ENCODE data around the gene TMEM123. TPM values are rescaled to one million over a fixed set of nuclear protein-coding genes. Genes with fewer than 3 reads are reported as not detected.

TMEM123 gene
- total and polyA plus RNA-seq, 2 of the 4 experiments (the other 2 are of a cell fraction), result 96.9 to 127 TPM

- H3K9ac ChIP-seq (ENCODE audit: low read depth, low read length), result no peak overlapping the region
- ATAC-seq (ENCODE audit: low read depth) (no peak), DNase-seq (no peak)
- no peak overlapping the region for H2BK120ac ChIP-seq (ENCODE audit: low read depth, low read length)
- peaks cover 28% of the 10 kb centered on the region for H3K9me1 ChIP-seq (ENCODE audit: insufficient read depth, low read length)
- H3K14ac ChIP-seq (replicated peaks; ENCODE audit: low read depth, low read length), result no peak overlapping the region
- peaks cover 47% of the 10 kb centered on the region; the same call in 1 of the 2 replicates for H4K20me1 ChIP-seq (ENCODE audit: insufficient read depth, low read length)
- H2BK15ac ChIP-seq (ENCODE audit: low read depth, low read length), result no peak overlapping the region
- H2BK5ac ChIP-seq (ENCODE audit: low read depth, low read length, poor library complexity, severe bottlenecking), result no peak overlapping the region
- H4K91ac ChIP-seq (ENCODE audit: insufficient read depth, low read depth, low read length), result no peak overlapping the region
- no peak overlapping the region for H2BK20ac ChIP-seq (ENCODE audit: low read depth, low read length)
- TF ChIP-seq MAZ (IDR thresholded peaks at IDR 0.05; ENCODE audit: borderline replicate concordance, low read depth, low read length) (no peak), BHLHE40 (IDR thresholded peaks at IDR 0.05; ENCODE audit: low read depth, low read length) (no peak), CTCF (conservative IDR thresholded peaks at IDR 0.05; ENCODE audit: low read depth, low read length) (no peak), CEBPB (IDR thresholded peaks at IDR 0.05; ENCODE audit: low read depth, low read length) (no peak), SMC3 (IDR thresholded peaks at IDR 0.05; ENCODE audit: low read depth, low read length) (no peak), RAD21 (IDR thresholded peaks at IDR 0.05; ENCODE audit: low read length) (no peak), RFX5 (IDR thresholded peaks at IDR 0.05; ENCODE audit: low read depth, low read length) (no peak), USF2 (IDR thresholded peaks at IDR 0.05; ENCODE audit: low read depth, low read length) (no peak), FOS (IDR thresholded peaks at IDR 0.05; ENCODE audit: low read depth, low read length) (no peak), MXI1 (IDR thresholded peaks at IDR 0.05; ENCODE audit: borderline replicate concordance, low read depth, low read length) (no peak), RCOR1 (IDR thresholded peaks at IDR 0.05; ENCODE audit: insufficient replicate concordance, low read length) (no peak), ELK1 (IDR thresholded peaks at IDR 0.05; ENCODE audit: borderline replicate concordance, low read depth, low read length) (no peak), NFE2L2 (IDR thresholded peaks at IDR 0.05; ENCODE audit: low read depth, low read length) (no peak), POLR2A (IDR thresholded peaks at IDR 0.05; ENCODE audit: low read depth, low read length) (no peak), CHD1 (IDR thresholded peaks at IDR 0.05; ENCODE audit: low read depth, low read length) (no peak), MAFK (IDR thresholded peaks at IDR 0.05; ENCODE audit: low read depth, low read length) (no peak)
- H3K27me3 ChIP-seq (ENCODE audit: control insufficient read depth, insufficient read depth, low read length), result no peaks in the 10 kb centered on the region
- H3K4me1 ChIP-seq (ENCODE audit: control insufficient read depth, insufficient read depth, low read length), result peaks cover 9% of the 10 kb centered on the region
- dilution Hi-C loops (cut with HindIII; ENCODE audit: low sequenced_read_pairs, unreplicated experiment) (no loop called here), in situ Hi-C loops (cut with MboI; ENCODE audit: low sequenced_read_pairs) (no loop called here), intact Hi-C loops (cut with micrococcal nuclease) (loop anchor here (10.0 kb wide), 1 partner anchor 53 kb away; no protein-coding TSS in a partner anchor)
- H4K5ac ChIP-seq (ENCODE audit: low read depth, low read length), result no peak overlapping the region
- H2AFZ ChIP-seq (replicated peaks; ENCODE audit: low read length, poor library complexity), result no peak overlapping the region
- H4K8ac ChIP-seq (ENCODE audit: low read depth in 2 of 2, low read length in 2 of 2), result no peak overlapping the region
- no peaks in the 10 kb centered on the region for H3K9me3 ChIP-seq (ENCODE audit: control insufficient read depth, insufficient read depth, low read length)
- H3K4me2 ChIP-seq (ENCODE audit: low read depth, low read length), result no peak overlapping the region
- BruUV-seq (replicated peaks), result no TSS peak
- no peak overlapping the region for H3K4me3 ChIP-seq (ENCODE audit: insufficient read depth, low read depth, low read length)
- H2AK5ac ChIP-seq (ENCODE audit: low read depth, low read length), result no peak overlapping the region
- no peak overlapping the region for H2AK9ac ChIP-seq (replicated peaks; ENCODE audit: low read depth, low read length, poor library complexity)
- H3K27ac ChIP-seq (ENCODE audit: insufficient read depth, low read length), result no peak overlapping the region
- POLR2A ChIA-PET (ENCODE audit: unreplicated experiment), result no interaction called here
- H3K18ac ChIP-seq (ENCODE audit: low read depth, low read length), result no peak overlapping the region
- no peak overlapping the region for H3K4ac ChIP-seq (ENCODE audit: low read depth, low read length)
- H3K79me1 ChIP-seq (ENCODE audit: low read depth in 1 of 2, low read length in 2 of 2), result peaks cover 29 to 71% of the 10 kb centered on the region in 2 experiments
- CTCF ChIA-PET, result no interaction called here
- peaks cover 14% of the 10 kb centered on the region for H3K36me3 ChIP-seq (ENCODE audit: control insufficient read depth, insufficient read depth, low read length)
- H3K56ac ChIP-seq (ENCODE audit: extremely low read depth, insufficient read depth, low read length), result no peak overlapping the region
- WGBS, 2 experiments (ENCODE audit: extremely low coverage in 2 of 2, insufficient read length in 1 of 2), result no CpG with 5 or more reads among the region's 3 CpGs
- no peak overlapping the region for H3K23ac ChIP-seq (ENCODE audit: low read depth, low read length)
These were observed 44.7 kb downstream of the TMEM123 start for GRCh38 chr11:102407901-102408300.
